HG03097 (cell line): ENCODE results near the gene LHX6.

Experiments
- ATAC-seq: cut with Tn5 transposase; IDR thresholded peaks from one replicate; pipeline ENCODE4 v1.9.1; 2021; ENCODE audit not compliant: unreplicated experiment, low FRiP score

The LHX6 gene

GRCh38 chr9:122216798-122217418 lies 11.8 kb downstream of the LHX6 start:
- ATAC-seq, result no peak

- no peak for ATAC-seq
Observed at GRCh38 chr9:122216138-122216797, 12.5 kb downstream of the LHX6 start.

- ATAC-seq, result no peak
Observed at GRCh38 chr9:122215663-122216062, 13.1 kb downstream of the LHX6 start.

GRCh38 chr9:122214507-122214906 lies 14.2 kb downstream of the LHX6 start:
- ATAC-seq, result no peak

- ATAC-seq, result no peak
Observed at GRCh38 chr9:122213589-122214413, 15.0 kb downstream of the LHX6 start.

GRCh38 chr9:122213102-122213588 lies 15.6 kb downstream of the LHX6 start:
- ATAC-seq, result no peak

- no peak for ATAC-seq
Observed at GRCh38 chr9:122212473-122213004, 16.2 kb downstream of the LHX6 start.

- no peak for ATAC-seq
Observed at GRCh38 chr9:122209451-122209850, 19.3 kb downstream of the LHX6 start.

GRCh38 chr9:122207096-122207495 lies 21.7 kb downstream of the LHX6 start:
- ATAC-seq, result no peak

GRCh38 chr9:122206118-122207046 lies 22.4 kb downstream of the LHX6 start:
- ATAC-seq, result no peak

- no peak for ATAC-seq
Observed at GRCh38 chr9:122205176-122205575, 23.6 kb downstream of the LHX6 start.

- no peak for ATAC-seq
Observed at GRCh38 chr9:122204491-122204890, 24.3 kb downstream of the LHX6 start.

- no peak for ATAC-seq
Observed at GRCh38 chr9:122204055-122204454, 24.7 kb downstream of the LHX6 start.

- no peak for ATAC-seq
Observed at GRCh38 chr9:122202111-122202510, 26.6 kb downstream of the LHX6 start.

GRCh38 chr9:122201641-122202040 lies 27.1 kb downstream of the LHX6 start:
- ATAC-seq, result no peak

GRCh38 chr9:122200960-122201595 lies 27.7 kb downstream of the LHX6 start:
- ATAC-seq, result no peak

GRCh38 chr9:122197882-122198281 lies 30.9 kb downstream of the LHX6 start:
- no peak for ATAC-seq

- ATAC-seq, result no peak
Observed at GRCh38 chr9:122197426-122197825, 31.3 kb downstream of the LHX6 start.

- no peak for ATAC-seq
Observed at GRCh38 chr9:122195875-122196274, 32.9 kb downstream of the LHX6 start.

- no peak for ATAC-seq
Observed at GRCh38 chr9:122193651-122194050, 35.1 kb downstream of the LHX6 start.
